Erythroblast (primary cell): ENCODE measurements around the gene PCDHB13.
"Not testable (repeated sequence)": the region's sequence is repeated elsewhere in the genome, so short reads cannot be mapped to it uniquely, and the experiment has no call there.

Source experiments
- DNase-seq, 2 experiments: peaks; one replicate each; lab custom pipeline; 2025; lab: John Stamatoyannopoulos, UW
- GATA1 ChIP-seq: IDR thresholded peaks from 2 replicates; pipeline ENCODE4 v1.6.1; 2011; ENCODE audit warnings: low read depth, mild to moderate bottlenecking, control low read depth, low read length, moderate library complexity
- POLR2A ChIP-seq: IDR thresholded peaks from 2 replicates; pipeline ENCODE4 v1.6.1; 2011; ENCODE audit warnings: mild to moderate bottlenecking, low read length

PCDHB13 gene

GRCh38 chr5:141234109-141234667 is 20.5 kb downstream of the PCDHB13 start:
- peak in 1 of 2 experiments; percentile 1 for DNase-seq
- TF ChIP-seq GATA1 (no peak), POLR2A (no peak)

- DNase-seq, result not testable (repeated sequence)
These were observed 22.2 kb downstream of the PCDHB13 start for GRCh38 chr5:141235922-141236321.

GRCh38 chr5:141236516-141237313 is 23.0 kb downstream of the PCDHB13 start:
- TF ChIP-seq POLR2A (no peak), GATA1 (no peak)
- no peak for DNase-seq

- TF ChIP-seq POLR2A, result no peak
- DNase-seq, result no peak
These were observed 27.8 kb downstream of the PCDHB13 start for GRCh38 chr5:141241496-141241895.

GRCh38 chr5:141245250-141245717 is 31.6 kb downstream of the PCDHB13 start, which contains the start of gene PCDHB15:
TSS of gene PCDHB15 (plus strand) at chr5:141245395. CDS start at chr5:141245579, 184 bp downstream.
- no peak for DNase-seq
- TF ChIP-seq GATA1 (no peak), POLR2A (no peak)

GRCh38 chr5:141246971-141247370 is 33.3 kb downstream of the PCDHB13 start:
- DNase-seq, result not testable (repeated sequence)

GRCh38 chr5:141247434-141247833 is 33.7 kb downstream of the PCDHB13 start:
- DNase-seq, result not testable (repeated sequence)

- DNase-seq, result no peak
- no peak for TF ChIP-seq GATA1
- TF ChIP-seq POLR2A, result no peak
These were observed 36.9 kb downstream of the PCDHB13 start for GRCh38 chr5:141250576-141250975.

- DNase-seq, result no peak
- no peak for TF ChIP-seq GATA1
- TF ChIP-seq POLR2A, result no peak
These were observed 44.7 kb downstream of the PCDHB13 start for GRCh38 chr5:141258464-141258863.

- TF ChIP-seq POLR2A (no peak), GATA1 (no peak)
- DNase-seq, result no peak
These were observed 45.2 kb downstream of the PCDHB13 start for GRCh38 chr5:141258948-141259347.

- TF ChIP-seq GATA1, result no peak
- no peak for TF ChIP-seq POLR2A
- peak in 1 of 2 experiments; percentile 13 for DNase-seq
These were observed 46.9 kb downstream of the PCDHB13 start for GRCh38 chr5:141260458-141261237.

GRCh38 chr5:141261238-141261546 is 47.5 kb downstream of the PCDHB13 start:
- DNase-seq, result no peak
- TF ChIP-seq GATA1, result no peak
- TF ChIP-seq POLR2A, result no peak
